ENCODE data around the gene ABLIM1.

ABLIM1 gene

DNA sequence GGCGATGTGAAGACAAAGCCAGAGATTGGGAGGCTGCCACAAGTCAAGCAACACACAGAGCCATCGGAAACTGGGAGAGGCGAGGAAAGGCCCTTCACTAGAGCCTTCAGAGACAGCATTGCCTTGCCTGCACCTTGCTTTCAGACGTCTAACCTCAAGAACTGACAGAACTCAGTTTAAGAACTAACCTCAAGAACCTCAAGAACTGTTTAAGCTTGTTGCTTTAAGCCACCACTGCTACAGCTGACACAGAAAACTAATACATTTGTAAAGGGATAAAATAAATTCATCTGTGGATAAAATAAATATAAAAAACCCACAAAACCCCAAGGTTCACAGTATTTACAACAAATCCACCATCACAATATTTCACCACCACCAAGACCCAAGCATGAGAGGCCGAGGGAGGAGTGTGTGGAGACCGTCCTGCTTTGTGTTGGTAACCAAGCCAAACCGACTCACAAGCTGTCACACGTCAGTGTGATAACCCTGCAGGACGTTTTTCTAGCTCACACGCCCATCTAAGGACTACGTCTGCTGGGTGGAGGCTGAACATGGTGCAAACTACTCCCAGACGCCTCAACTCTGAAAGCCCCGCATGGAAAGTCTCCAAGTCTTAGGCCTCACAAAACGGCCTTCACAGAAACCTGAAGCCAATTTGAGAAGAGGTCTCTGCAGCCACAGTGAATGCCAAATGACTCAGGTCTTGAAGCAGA lies 116.8 kb downstream of the ABLIM1 start:
- H3K4me3 ChIP-seq (ENCODE audit: low read depth, low read length) = no peak overlapping the region
- ChIA-PET CTCF (interaction anchor here (0.8 kb wide), 1 partner anchor 70 kb away, joined by 5 read pairs; no protein-coding TSS in a partner anchor), POLR2A (no interaction called here)
- no peak for TF ChIP-seq ZNF529 (tag by site-specific recombination; IDR thresholded peaks at IDR 0.05; ENCODE audit: insufficient replicate concordance)
- H3K4me1 ChIP-seq (ENCODE audit: control insufficient read depth, insufficient read depth, low read length) = no peaks in the 10 kb centered on the region
- H3K27ac ChIP-seq (ENCODE audit: extremely low read depth, low read depth, low read length) = no peak overlapping the region
- no peaks in the 10 kb centered on the region for H3K9me3 ChIP-seq (ENCODE audit: control insufficient read depth, insufficient read depth, low read depth, low read length)
- H3K36me3 ChIP-seq (ENCODE audit: control insufficient read depth in 2 of 2, insufficient read depth in 1 of 2, low read length in 2 of 2) = no peaks in the 10 kb centered on the region

DNA sequence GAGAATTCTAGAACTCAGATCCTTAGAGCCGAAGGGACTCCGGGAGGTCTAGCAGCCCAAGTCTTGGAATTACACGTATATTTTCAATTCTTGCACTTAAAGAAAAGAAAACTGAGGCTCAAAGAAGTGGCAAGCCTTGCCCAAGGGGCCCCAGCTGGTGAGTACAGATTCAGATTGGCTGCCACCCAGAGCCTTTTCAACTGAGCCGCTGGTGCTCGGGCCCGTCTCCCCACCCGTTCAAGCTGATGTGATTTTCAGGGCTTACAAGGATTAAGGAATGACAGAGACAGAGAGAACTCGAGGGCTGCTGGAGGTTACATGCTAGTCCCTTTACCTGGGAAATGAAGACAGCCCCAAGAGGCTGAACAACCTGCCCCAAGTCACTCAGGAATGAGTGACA lies 117.8 kb downstream of the ABLIM1 start:
- Histone ChIP-seq H3K4me1 (ENCODE audit: control insufficient read depth, insufficient read depth, low read length) (no peaks in the 10 kb centered on the region), H3K4me3 (ENCODE audit: low read depth, low read length) (no peak overlapping the region), H3K36me3 (ENCODE audit: control insufficient read depth in 2 of 2, insufficient read depth in 1 of 2, low read length in 2 of 2) (no peaks in the 10 kb centered on the region), H3K27ac (ENCODE audit: extremely low read depth, low read depth, low read length) (no peak overlapping the region), H3K9me3 (ENCODE audit: control insufficient read depth, insufficient read depth, low read depth, low read length) (no peaks in the 10 kb centered on the region)
- ChIA-PET POLR2A (no interaction called here), CTCF (interaction anchor here (1.3 kb wide), 1 partner anchor 11 kb away, joined by 3 read pairs; no protein-coding TSS in a partner anchor)
- no peak for TF ChIP-seq ZNF274 (IDR thresholded peaks at IDR 0.05; ENCODE audit: low read length)
- no peak for TF ChIP-seq ZNF274 (tag by site-specific recombination; IDR thresholded peaks at IDR 0.05; ENCODE audit: borderline replicate concordance)
- no peak for TF ChIP-seq ZNF214 (tag by site-specific recombination; IDR thresholded peaks at IDR 0.05; ENCODE audit: borderline replicate concordance)
- no peak for TF ChIP-seq SCRT2 (tag by site-specific recombination; IDR thresholded peaks at IDR 0.05)
- no peak for TF ChIP-seq ZSCAN23 (tag by site-specific recombination; IDR thresholded peaks at IDR 0.05)
- no peak for TF ChIP-seq ZNF596 (tag by site-specific recombination; IDR thresholded peaks at IDR 0.05)
- TF ChIP-seq ZNF585B (tag by site-specific recombination; IDR thresholded peaks at IDR 0.05) = no peak
- no peak for TF ChIP-seq ZNF837 (tag by site-specific recombination; IDR thresholded peaks at IDR 0.05)
- TF ChIP-seq, protein P1, sequence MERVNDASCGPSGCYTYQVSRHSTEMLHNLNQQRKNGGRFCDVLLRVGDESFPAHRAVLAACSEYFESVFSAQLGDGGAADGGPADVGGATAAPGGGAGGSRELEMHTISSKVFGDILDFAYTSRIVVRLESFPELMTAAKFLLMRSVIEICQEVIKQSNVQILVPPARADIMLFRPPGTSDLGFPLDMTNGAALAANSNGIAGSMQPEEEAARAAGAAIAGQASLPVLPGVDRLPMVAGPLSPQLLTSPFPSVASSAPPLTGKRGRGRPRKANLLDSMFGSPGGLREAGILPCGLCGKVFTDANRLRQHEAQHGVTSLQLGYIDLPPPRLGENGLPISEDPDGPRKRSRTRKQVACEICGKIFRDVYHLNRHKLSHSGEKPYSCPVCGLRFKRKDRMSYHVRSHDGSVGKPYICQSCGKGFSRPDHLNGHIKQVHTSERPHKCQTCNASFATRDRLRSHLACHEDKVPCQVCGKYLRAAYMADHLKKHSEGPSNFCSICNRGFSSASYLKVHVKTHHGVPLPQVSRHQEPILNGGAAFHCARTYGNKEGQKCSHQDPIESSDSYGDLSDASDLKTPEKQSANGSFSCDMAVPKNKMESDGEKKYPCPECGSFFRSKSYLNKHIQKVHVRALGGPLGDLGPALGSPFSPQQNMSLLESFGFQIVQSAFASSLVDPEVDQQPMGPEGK (tag by site-specific recombination; IDR thresholded peaks at IDR 0.05) = no peak
- TF ChIP-seq, protein P2, sequence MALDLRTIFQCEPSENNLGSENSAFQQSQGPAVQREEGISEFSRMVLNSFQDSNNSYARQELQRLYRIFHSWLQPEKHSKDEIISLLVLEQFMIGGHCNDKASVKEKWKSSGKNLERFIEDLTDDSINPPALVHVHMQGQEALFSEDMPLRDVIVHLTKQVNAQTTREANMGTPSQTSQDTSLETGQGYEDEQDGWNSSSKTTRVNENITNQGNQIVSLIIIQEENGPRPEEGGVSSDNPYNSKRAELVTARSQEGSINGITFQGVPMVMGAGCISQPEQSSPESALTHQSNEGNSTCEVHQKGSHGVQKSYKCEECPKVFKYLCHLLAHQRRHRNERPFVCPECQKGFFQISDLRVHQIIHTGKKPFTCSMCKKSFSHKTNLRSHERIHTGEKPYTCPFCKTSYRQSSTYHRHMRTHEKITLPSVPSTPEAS (tag by site-specific recombination; IDR thresholded peaks at IDR 0.05) = no peak
- TF ChIP-seq SP7 (tag by site-specific recombination; IDR thresholded peaks at IDR 0.05) = no peak
- TF ChIP-seq ZNF629 (tag by site-specific recombination; IDR thresholded peaks at IDR 0.05) = no peak

DNA sequence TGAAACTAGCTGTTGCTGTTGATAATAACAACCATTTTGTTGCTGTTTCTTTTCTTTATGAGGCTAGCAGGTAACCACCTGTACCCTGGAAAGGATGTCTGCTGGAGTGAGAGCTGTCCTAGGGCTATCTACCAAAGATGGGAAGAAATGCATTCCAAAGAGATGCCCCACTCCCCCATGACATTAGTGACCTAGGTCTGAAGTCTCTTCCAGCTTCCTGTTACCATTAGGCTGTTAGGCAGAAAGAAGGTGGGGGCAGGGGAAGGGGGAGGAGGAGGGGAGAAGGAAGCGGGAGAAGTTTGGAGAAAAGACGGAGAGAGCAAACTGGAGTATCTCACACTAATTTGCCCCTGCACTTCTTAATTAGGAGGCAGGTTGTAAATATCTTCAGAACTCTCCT lies 118.5 kb downstream of the ABLIM1 start:
- Histone ChIP-seq H3K36me3 (ENCODE audit: control insufficient read depth in 2 of 2, insufficient read depth in 1 of 2, low read length in 2 of 2) (no peaks in the 10 kb centered on the region), H3K4me3 (ENCODE audit: low read depth, low read length) (no peak overlapping the region), H3K9me3 (ENCODE audit: control insufficient read depth, insufficient read depth, low read depth, low read length) (no peaks in the 10 kb centered on the region), H3K4me1 (ENCODE audit: control insufficient read depth, insufficient read depth, low read length) (no peaks in the 10 kb centered on the region), H3K27ac (ENCODE audit: extremely low read depth, low read depth, low read length) (no peak overlapping the region)
- POLR2A ChIA-PET = no interaction called here
- CTCF ChIA-PET = interaction anchor here (0.6 to 1.3 kb wide), 3 partner anchors 12 to 977 kb away, joined by 3 read pairs; no protein-coding TSS in a partner anchor
- no peak for TF ChIP-seq ZNF600 (tag by site-specific recombination; IDR thresholded peaks at IDR 0.05)
- no peak for TF ChIP-seq GFI1B (tag by site-specific recombination; IDR thresholded peaks at IDR 0.05)
- TF ChIP-seq EGR2 (tag by site-specific recombination; IDR thresholded peaks at IDR 0.05; ENCODE audit: low read depth) = no peak
- no peak for TF ChIP-seq ZNF140 (tag by site-specific recombination; IDR thresholded peaks at IDR 0.05)
- no peak for TF ChIP-seq ZNF585B (tag by site-specific recombination; IDR thresholded peaks at IDR 0.05)
- no peak for TF ChIP-seq ZNF48 (tag by site-specific recombination; IDR thresholded peaks at IDR 0.05)
- no peak for TF ChIP-seq SP3 (tag by site-specific recombination; IDR thresholded peaks at IDR 0.05)
- no peak for TF ChIP-seq ZNF596 (tag by site-specific recombination; IDR thresholded peaks at IDR 0.05)
- TF ChIP-seq, protein P3, sequence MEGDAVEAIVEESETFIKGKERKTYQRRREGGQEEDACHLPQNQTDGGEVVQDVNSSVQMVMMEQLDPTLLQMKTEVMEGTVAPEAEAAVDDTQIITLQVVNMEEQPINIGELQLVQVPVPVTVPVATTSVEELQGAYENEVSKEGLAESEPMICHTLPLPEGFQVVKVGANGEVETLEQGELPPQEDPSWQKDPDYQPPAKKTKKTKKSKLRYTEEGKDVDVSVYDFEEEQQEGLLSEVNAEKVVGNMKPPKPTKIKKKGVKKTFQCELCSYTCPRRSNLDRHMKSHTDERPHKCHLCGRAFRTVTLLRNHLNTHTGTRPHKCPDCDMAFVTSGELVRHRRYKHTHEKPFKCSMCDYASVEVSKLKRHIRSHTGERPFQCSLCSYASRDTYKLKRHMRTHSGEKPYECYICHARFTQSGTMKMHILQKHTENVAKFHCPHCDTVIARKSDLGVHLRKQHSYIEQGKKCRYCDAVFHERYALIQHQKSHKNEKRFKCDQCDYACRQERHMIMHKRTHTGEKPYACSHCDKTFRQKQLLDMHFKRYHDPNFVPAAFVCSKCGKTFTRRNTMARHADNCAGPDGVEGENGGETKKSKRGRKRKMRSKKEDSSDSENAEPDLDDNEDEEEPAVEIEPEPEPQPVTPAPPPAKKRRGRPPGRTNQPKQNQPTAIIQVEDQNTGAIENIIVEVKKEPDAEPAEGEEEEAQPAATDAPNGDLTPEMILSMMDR (tag by site-specific recombination; IDR thresholded peaks at IDR 0.05) = no peak
- TF ChIP-seq ZNF707 (tag by site-specific recombination; IDR thresholded peaks at IDR 0.05) = no peak
- TF ChIP-seq ZNF138 (tag by site-specific recombination; IDR thresholded peaks at IDR 0.05; ENCODE audit: borderline replicate concordance) = no peak
- TF ChIP-seq, protein P4, sequence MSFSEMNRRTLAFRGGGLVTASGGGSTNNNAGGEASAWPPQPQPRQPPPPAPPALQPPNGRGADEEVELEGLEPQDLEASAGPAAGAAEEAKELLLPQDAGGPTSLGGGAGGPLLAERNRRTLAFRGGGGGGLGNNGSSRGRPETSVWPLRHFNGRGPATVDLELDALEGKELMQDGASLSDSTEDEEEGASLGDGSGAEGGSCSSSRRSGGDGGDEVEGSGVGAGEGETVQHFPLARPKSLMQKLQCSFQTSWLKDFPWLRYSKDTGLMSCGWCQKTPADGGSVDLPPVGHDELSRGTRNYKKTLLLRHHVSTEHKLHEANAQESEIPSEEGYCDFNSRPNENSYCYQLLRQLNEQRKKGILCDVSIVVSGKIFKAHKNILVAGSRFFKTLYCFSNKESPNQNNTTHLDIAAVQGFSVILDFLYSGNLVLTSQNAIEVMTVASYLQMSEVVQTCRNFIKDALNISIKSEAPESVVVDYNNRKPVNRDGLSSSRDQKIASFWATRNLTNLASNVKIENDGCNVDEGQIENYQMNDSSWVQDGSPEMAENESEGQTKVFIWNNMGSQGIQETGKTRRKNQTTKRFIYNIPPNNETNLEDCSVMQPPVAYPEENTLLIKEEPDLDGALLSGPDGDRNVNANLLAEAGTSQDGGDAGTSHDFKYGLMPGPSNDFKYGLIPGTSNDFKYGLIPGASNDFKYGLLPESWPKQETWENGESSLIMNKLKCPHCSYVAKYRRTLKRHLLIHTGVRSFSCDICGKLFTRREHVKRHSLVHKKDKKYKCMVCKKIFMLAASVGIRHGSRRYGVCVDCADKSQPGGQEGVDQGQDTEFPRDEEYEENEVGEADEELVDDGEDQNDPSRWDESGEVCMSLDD (tag by site-specific recombination; IDR thresholded peaks at IDR 0.05) = no peak
- TF ChIP-seq ZNF169 (tag by site-specific recombination; IDR thresholded peaks at IDR 0.05) = no peak
- TF ChIP-seq ZNF837 (tag by site-specific recombination; IDR thresholded peaks at IDR 0.05) = no peak
